Thyroid gland (tissue), 4 donors: ENCODE data around the gene OR52N1. TPM values are rescaled to one million over a fixed set of nuclear protein-coding genes. Genes with fewer than 3 reads are reported as not detected.

Experiments used
- DNase-seq, 2 donors: peaks; one replicate each; pipeline ENCODE4 v3.0.0-alpha.2; 2019
- H3K27ac ChIP-seq, 3 donors: fragments of 200-600 bp; sonication (generic); 1 replicate in 2 of 3; 2 replicates in 1 of 3; pipeline ENCODE4 v1.5.1; 2016 to 2019; ENCODE audit warnings: mild to moderate bottlenecking in 1 of 3, moderate library complexity in 1 of 3
- H3K27me3 ChIP-seq: fragments of 200-600 bp; sonication (generic); one replicate; pipeline ENCODE4 v1.5.1; 2019
- H3K36me3 ChIP-seq, 2 donors: fragments of 200-600 bp; sonication (generic); one replicate each; pipeline ENCODE4 v1.5.1; 2016 to 2019
- H3K4me1 ChIP-seq, 2 donors: fragments of 200-600 bp; sonication (generic); one replicate each; pipeline ENCODE4 v1.5.1; 2017 to 2019
- H3K4me3 ChIP-seq, 3 donors: fragments of 200-600 bp; sonication (generic); replicated peaks in 1 of 3; 1 replicate in 2 of 3; 2 replicates in 1 of 3; pipeline ENCODE4 v1.5.1; 2016; ENCODE audit warnings: mild to moderate bottlenecking in 1 of 3
- H3K9me3 ChIP-seq: fragments of 200-600 bp; sonication (generic); one replicate; pipeline ENCODE4 v1.5.1; 2017
- CTCF ChIP-seq, 6 experiments: fragments of 200-600 bp in 3 of 6; fragments of 450-650 bp in 3 of 6; sonication (generic) in 3 of 6; IDR thresholded peaks; one replicate each; pipeline ENCODE4 v1.5.1; 2016 to 2019; ENCODE audit warnings: antibody characterized with exemption in 6 of 6, mild to moderate bottlenecking in 2 of 6, inconsistent platforms in 1 of 6, moderate library complexity in 1 of 6
- POLR2A ChIP-seq, 2 donors: fragments of 450-650 bp; IDR thresholded peaks; one replicate each; pipeline ENCODE4 v1.6.1; 2017; ENCODE audit warnings: antibody characterized with exemption in 2 of 2, mild to moderate bottlenecking in 2 of 2, moderate library complexity in 1 of 2
- WGBS, 2 donors: methylation state at CpG; one replicate each; pipeline ENCODE4 v1.1.5; 2017; 5-methylcytosine and 5-hydroxymethylcytosine counted together
- intact Hi-C: fragments of 100-400 bp; cut with DNase I; formaldehyde crosslinking; loops from one replicate; pipeline ENCODE4 v1.15.1; 2023
- total RNA-seq, 4 donors: library from RNA; depleted of rRNA; stranded (reverse); fragments of >200 nt; gene quantifications; one replicate each; pipeline ENCODE4 v1.2.3, GENCODE V29; 2016

OR52N1 gene
- total RNA-seq: not detected

- TF ChIP-seq CTCF (IDR thresholded peaks at IDR 0.05): no peak
- no peak for TF ChIP-seq POLR2A (IDR thresholded peaks at IDR 0.05)
- H3K27ac ChIP-seq: no peak within 1 kb of the TSS
- H3K9me3 ChIP-seq: no peaks in the 10 kb centered on the region
- H3K4me3 ChIP-seq: no peak within 1 kb of the TSS
- WGBS, 2 donors: 83 to 88% methylated on average over 3 of the region's 3 CpGs
- H3K27me3 ChIP-seq: no peaks in the 10 kb centered on the region
- DNase-seq: no peak
- intact Hi-C loops: no loop called here
- H3K36me3 ChIP-seq: no peaks in the 10 kb centered on the region
- H3K4me1 ChIP-seq: no peaks in the 10 kb centered on the region
Measured at GRCh38 chr11:5791165-5791564, at the start of gene OR52N1. OR52N1 (minus strand) TSS chr11:5791265; CDS start chr11:5788816, 2,449 bp downstream.

- DNase-seq: no peak
- no peaks in the 10 kb centered on the region for H3K9me3 ChIP-seq
- no peaks in the 10 kb centered on the region for H3K27me3 ChIP-seq
- H3K4me3 ChIP-seq: no peak overlapping the region
- H3K4me1 ChIP-seq: no peaks in the 10 kb centered on the region
- H3K36me3 ChIP-seq: no peaks in the 10 kb centered on the region
- TF ChIP-seq CTCF (IDR thresholded peaks at IDR 0.05) (no peak), POLR2A (IDR thresholded peaks at IDR 0.05) (no peak)
- intact Hi-C loops: no loop called here
- no peak overlapping the region for H3K27ac ChIP-seq
- 79 to 87% methylated on average over 2 of the region's 2 CpGs for WGBS, 2 donors
Measured at GRCh38 chr11:5837695-5838094, 46.6 kb upstream of the OR52N1 start.

GRCh38 chr11:5833446-5833845 is 42.4 kb upstream of the OR52N1 start:
- Histone ChIP-seq H3K36me3 (no peaks in the 10 kb centered on the region), H3K27ac (no peak overlapping the region), H3K27me3 (no peaks in the 10 kb centered on the region), H3K4me3 (no peak overlapping the region), H3K4me1 (no peaks in the 10 kb centered on the region), H3K9me3 (no peaks in the 10 kb centered on the region)
- DNase-seq: no peak
- intact Hi-C loops: no loop called here
- 65 to 66% methylated on average over 2 of the region's 2 CpGs for WGBS, 2 donors
- TF ChIP-seq CTCF (IDR thresholded peaks at IDR 0.05): no peak

GRCh38 chr11:5831196-5831829 is 40.2 kb upstream of the OR52N1 start:
- H3K36me3 ChIP-seq: no peaks in the 10 kb centered on the region
- no peak for DNase-seq
- TF ChIP-seq CTCF (IDR thresholded peaks at IDR 0.05) (no peak), POLR2A (IDR thresholded peaks at IDR 0.05) (no peak)
- intact Hi-C loops: no loop called here
- H3K9me3 ChIP-seq: no peaks in the 10 kb centered on the region
- no peaks in the 10 kb centered on the region for H3K4me1 ChIP-seq
- H3K4me3 ChIP-seq: no peak overlapping the region
- no peaks in the 10 kb centered on the region for H3K27me3 ChIP-seq
- H3K27ac ChIP-seq: no peak overlapping the region
- 77 to 91% methylated on average over 6 of the region's 6 CpGs for WGBS, 2 donors

- Histone ChIP-seq H3K27me3 (no peaks in the 10 kb centered on the region), H3K4me3 (no peak overlapping the region), H3K4me1 (no peaks in the 10 kb centered on the region), H3K9me3 (no peaks in the 10 kb centered on the region), H3K36me3 (no peaks in the 10 kb centered on the region), H3K27ac (no peak overlapping the region)
- no peak for TF ChIP-seq POLR2A (IDR thresholded peaks at IDR 0.05)
- no peak for TF ChIP-seq CTCF (IDR thresholded peaks at IDR 0.05)
- no peak for DNase-seq
- intact Hi-C loops: no loop called here
- WGBS, 2 donors: 65 to 67% methylated on average over 1 of the region's 1 CpG
Measured at GRCh38 chr11:5818245-5818886, 27.3 kb upstream of the OR52N1 start.
